Right renal pelvis (tissue), 4 donors: ENCODE measurements around the gene CTCF. TPM values are rescaled to one million over a fixed set of nuclear protein-coding genes. Genes with fewer than 3 reads are reported as not detected.
A peak's percentile ranks its signal among the peaks of the same experiment; 100 is the strongest.

Source experiments
- DNase-seq, 4 donors: peaks; one replicate each; pipeline ENCODE4 v3.0.0-alpha.2; 2013; ENCODE audit warnings: low read depth in 4 of 4, low spot score in 3 of 4, missing footprints in 1 of 4
- polyA plus RNA-seq, 4 donors: library from polyadenylated mRNA; unstranded; fragments of 120-200 nt; gene quantifications; one replicate each; pipeline ENCODE4 v1.2.1, GENCODE V29; 2013; ENCODE audit not compliant: insufficient read length in 4 of 4

CTCF gene
- polyA plus RNA-seq, 4 donors: 77.8 to 89.6 (median 86.4) TPM

DNA sequence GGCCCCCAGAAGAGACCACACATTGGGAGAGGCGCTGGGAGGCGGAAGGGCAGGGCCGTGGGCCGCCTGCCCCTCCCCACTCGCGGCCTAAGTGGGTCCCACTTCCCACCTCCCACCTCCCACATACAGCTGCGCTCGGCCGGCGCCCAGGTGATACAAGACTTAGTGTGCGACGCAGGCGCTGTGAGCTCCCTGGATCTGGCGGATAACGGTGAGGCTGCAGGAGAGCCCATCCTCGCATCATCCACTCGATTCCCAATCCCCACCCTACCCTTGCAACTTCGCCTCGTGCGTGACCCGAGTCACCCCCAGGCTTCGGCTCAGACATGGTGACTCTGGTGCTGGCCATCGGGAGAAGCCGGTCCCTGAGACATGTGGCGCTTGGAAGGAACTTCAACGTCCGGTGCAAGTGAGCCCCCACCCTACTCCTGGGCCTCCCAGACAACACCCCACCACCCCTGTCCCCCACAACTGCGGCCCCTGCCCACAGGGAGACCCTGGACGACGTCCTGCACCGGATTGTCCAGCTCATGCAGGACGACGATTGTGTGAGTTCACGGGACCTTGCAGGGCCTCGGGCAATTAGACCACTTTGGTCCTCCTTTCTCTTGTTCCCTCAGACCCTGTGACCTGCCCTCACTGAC, 86.6 kb downstream of the CTCF start:
- DNase-seq: no peak

DNA sequence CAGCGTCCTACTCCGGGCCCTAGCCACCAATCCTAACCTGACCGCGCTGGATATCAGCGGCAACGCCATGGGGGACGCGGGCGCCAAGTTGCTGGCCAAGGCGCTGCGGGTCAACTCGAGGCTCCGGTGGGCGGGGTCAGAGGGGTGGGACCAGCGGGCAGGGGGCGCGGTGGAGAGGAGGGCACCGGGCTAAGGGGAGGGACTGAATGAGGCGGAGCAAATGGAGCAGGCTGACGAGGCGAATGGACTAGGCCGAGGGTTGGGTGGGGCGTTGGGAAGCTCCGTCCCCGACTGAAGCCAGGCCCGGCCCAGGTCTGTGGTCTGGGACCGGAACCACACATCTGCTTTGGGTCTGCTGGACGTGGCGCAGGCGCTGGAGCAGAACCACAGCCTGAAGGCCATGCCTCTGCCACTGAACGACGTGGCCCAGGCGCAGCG, 87.2 kb downstream of the CTCF start:
- DNase-seq: no peak

DNA sequence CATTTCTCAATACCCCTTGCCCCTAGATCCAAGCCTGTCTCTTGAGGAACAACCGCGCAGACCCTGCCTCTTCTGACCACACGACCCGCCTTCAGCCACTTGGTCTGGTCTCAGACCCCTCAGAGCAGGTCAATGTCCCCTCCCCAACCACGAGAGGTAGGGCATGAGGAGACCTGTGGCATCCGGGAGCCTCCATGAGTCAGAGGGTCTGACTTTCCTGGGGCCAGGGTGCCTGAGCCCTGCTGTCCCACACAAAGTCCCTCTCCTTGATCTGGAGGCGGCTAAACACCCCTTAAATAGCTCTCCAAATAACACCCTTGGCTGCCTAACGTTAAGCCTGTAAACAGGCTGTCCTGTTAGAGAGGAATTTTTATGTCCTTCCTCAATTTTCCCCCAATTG, 87.7 kb downstream of the CTCF start:
- DNase-seq: no peak

DNA sequence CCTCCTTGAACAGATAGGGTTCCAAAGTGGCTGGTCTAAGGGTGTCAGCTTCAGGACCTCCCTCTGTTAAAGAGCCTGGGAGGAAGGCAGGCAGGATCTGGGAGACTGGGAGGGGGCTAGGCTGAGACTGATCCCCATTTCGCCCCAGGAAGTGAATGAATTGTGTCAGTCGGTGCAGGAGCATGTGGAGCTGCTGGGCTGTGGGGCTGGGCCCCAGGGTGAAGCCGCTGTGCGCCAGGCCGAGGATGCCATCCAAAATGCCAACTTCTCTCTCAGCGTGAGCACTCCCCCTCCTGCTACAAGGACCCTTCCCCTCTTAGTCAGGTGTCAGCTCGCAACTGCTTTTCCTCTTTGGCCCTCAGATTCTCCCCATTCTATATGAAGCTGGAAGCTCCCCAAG, 88.7 kb downstream of the CTCF start:
- DNase-seq: no peak

DNA sequence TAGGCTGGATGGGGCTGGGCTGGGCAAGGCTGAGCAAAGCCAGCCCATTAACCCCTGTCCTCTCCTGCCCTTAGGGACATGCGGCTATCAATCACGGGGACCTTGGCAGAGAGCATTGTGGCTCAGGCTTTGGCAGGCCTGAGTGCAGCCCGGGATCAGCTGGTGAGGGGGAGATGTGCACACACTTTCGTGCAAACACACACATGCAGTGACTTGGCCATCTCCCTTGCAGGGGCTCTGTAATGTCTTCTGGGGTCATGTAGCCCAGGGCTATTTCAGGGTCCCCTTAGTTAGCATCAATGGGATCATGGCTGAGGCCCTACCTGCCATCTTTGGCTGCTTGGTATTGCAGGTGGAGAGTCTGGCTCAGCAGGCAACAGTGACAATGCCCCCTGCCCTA, 89.5 kb downstream of the CTCF start:
- DNase-seq: no peak

DNA sequence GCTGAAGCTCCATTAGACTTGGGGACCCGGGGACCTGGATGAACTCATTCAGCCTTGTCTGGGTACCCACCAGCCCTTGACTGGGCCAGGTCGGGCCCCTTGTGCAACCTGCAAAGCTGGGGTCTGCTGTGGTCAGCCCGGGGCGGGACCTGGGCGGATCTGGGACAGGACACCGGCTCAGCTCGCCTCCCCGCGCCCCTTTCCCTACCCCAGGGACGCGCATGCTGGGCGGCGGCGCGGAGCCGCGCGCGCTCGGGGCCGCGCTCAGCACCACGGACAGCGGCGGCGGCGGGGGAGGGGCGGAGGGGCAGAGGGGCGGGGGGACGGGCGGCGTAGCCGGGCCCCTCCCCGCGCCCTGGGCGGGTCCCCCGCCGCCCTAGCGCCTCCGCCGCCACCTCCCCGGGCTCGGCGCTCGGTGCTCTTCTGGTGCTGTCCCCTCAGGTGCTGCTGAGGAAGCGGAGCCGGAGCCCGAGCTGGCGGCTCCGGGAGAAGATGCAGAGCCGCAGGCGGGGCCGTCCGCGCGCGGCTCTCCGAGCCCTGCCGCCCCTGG, 90.3 kb downstream of the CTCF start:
- DNase-seq: no peak

DNA sequence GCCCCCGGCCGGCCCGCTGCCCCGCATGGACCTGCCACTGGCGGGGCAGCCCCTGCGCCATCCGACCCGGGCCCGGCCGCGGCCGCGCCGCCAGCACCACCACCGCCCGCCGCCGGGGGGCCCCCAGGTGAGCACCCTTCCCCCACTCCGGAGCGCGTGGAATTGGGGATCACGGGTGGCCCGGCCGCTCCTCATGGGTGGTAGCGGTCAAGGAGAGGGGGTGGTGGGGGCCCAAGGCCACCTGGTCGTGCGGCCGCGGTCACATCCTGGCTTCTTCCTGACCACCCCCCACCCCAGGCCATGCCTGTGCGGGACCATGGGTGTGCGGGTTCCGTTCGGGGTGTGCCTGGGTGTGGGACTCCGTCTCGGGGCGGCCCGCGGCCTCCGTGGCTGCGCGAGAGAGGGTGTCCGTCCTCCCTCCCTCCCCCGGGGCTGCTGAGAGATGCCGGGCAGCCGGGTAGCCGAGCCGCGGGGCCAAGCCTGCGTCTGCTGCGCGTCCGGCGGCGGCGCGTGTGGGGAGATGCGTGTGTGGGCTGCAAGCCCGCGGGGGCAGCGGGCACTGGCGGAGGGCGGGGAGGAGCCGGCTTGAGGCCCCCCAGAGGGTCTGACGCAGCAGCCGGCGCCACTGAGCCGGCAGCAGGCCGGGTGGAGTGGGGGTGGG, 90.9 kb downstream of the CTCF start:
- DNase-seq: no peak

DNA sequence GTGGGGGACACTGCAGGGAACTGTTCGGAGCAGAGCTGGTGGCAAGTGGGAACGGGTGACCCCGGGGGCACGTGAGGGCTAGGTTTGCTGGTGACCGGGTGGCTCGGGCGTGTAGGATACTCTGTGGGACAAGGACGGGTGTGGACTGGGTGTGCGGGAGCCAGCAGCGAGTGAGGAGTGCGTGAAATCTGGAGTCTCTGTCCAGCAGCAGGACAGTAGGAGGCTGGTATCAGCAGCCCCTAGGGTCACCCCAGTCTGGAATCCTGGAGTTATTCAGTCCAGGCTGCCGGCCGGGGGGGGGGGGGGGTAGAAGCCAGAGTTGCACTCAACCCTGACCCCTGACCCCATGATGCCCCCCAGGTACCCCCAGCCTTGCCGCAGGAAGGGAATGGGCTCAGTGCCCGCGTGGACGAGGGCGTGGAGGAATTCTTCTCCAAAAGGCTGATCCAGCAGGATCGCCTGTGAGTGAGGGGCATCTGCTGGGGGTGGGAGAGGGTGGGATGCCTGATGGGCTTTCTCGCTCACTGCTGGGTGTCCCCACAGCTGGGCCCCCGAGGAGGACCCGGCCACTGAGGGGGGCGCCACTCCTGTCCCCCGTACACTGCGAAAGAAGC, 91.6 kb downstream of the CTCF start:
- DNase-seq: no peak

DNA sequence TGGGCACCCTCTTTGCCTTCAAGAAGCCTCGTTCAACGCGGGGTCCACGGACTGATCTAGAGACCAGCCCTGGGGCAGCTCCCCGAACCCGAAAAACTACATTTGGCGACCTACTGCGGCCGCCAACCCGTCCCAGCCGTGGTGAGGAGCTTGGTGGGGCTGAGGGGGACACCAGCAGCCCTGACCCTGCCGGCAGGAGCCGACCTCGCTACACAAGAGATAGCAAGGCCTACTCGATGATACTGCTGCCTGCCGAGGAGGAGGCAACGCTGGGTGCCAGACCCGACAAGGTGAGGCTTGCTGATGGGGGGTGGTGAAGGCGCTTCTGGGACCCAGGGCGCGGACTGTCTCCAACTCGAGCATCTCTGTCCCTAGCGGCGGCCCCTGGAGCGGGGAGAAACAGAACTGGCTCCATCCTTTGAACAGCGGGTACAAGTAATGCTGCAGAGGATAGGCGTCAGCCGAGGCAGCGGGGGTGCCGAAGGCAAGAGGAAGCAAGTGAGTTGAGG, 92.1 kb downstream of the CTCF start:
- no peak for DNase-seq

DNA sequence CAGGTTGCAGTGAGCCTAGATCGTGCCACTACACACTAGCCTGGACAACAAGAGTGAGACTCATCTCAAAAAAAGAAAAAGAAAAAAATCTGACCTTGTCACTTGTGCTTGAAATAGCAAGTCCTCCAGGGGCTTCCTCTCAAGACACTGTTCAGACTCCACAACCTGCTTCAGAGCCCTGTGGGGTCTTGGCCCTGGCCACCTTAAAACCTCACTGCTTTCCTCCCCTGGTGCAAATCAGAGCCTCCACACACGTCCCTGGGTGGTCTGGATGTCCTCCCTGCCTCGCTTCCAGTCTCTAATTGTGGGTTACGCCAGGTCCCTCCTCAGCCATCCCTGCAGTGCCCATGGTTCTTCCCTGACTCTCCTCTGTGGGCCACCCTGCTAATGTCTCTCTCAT, 93.0 kb downstream of the CTCF start:
- DNase-seq: no peak

DNA sequence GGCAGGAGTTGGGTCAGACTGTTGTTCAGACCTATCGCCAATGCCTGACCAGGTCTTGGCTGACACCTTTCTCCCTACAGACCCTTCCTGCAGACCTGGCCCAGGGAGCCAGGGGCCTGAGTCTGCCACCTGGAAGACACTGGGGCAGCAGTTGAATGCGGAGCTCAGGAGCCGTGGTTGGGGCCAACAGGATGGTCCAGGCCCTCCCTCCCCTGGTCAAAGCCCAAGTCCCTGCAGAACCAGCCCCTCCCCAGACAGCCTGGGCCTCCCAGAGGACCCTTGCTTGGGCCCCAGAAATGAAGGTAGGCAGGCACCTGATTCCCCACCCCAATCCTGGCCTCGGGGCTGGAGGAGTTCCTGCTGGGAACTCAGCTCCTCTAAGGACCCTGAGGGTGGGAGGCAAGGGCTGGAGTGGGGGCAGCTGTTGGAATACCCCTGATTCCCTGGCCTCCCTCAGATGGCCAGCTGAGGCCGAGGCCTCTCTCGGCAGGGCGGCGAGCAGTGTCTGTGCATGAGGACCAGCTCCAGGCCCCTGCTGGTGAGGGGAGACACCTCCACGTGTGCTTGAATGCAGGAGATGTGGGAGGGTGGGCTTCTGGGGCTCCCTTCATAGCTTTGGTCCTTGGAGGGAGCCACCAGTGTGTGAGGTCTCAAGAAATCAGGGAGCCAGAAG, 94.2 kb downstream of the CTCF start:
- no peak for DNase-seq

DNA sequence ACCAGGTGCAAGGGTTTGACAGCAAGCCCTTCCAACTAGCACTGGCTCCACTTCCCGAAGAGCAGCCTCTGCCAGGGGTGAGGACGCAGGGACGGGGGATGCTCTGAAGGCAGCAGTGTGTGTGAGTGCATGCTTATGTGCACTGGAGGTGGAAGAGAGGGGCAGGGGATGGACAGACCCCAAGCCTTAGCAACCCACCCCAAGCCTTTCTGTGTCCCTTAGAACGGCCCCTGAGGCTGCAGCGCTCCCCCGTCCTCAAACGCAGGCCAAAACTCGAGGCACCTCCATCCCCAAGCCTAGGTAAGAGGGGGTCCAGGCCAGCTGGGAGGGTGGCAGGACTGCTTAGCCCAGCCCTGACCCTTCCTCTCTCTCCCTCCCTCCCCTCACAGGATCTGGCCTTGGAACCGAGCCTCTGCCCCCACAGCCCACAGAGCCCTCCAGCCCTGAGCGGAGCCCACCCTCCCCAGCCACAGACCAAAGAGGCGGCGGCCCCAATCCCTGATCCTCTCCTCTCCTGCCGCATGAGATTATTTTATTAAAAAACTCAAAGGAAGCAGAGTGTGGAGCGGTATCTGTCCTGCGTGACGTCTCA, 94.8 kb downstream of the CTCF start:
- DNase-seq: no peak

DNA sequence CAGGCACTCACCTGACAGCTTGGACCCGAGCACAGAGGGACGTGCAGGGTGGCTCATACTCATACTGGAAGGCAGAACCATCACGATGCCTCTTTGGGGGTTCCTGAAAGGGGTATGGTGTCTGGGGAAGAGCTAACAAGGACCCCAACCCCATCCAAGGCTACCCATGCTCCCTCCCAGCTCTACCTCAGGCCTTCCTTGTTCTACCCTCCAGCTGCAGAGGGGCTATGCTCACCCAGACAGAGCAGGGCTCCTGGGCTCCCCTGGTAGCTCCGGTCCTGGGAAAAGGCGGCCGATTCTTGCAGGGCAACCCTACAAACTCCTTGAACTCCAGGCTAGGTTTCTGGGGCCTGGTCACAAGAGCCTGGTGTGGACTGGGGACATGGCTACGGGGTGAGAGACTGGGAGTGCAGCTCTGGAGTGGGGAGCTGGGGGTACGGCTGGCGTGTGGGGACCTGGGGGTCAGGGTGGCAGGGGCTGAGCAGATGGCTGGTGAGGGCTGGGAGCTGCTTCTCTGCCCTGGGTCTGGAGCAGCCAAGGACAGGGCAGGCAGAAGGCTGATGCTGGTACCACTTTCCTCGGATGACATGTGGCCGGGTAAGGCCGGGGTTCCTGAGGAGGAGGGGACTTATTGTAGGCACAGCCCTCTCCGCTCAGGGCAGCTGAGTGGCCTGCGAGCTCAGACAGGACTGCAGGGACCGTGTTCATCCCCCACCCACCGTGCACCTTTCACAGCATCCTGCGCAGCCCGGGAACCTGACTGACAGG, 95.6 kb downstream of the CTCF start:
- DNase-seq: no peak

DNA sequence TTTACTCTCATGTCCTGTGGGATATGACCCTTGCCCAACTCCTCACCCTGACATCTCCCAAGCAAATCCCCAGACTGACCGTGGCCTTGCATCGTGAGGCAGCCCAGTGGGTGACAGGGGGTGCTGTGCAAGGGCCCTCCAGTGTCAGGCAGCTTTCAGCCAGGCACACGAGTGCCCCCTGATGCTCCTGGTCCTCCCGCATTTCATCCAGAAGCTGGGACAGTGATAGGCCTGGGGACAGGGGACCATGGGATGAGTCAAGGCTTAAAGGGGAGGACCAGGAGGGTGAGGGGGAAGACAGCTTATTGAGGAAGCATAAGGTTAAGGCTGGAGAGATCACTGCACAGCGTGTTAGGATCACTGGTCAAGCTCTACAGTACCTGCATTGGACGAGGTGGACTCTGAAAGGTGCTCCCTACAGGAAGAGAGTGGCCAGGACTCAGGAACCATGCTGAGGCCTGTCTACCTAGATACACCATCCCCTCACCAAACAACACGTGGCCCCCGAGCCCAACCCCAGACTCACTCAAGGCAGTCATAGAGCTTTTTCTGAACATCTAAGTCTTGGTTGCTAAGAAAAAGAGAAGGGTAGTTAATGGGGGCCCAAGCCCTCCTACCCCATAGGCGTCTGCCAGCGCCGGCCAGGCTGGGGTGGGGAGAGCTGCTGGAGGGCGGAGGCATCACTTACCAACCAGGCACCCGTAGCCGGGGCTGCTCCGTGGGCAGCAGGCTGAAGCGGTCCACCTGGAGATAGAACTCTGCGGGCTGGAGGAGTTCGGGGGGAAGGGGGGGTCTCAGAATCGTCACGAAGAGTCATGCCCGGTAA, 96.7 kb downstream of the CTCF start:
- no peak for DNase-seq

DNA sequence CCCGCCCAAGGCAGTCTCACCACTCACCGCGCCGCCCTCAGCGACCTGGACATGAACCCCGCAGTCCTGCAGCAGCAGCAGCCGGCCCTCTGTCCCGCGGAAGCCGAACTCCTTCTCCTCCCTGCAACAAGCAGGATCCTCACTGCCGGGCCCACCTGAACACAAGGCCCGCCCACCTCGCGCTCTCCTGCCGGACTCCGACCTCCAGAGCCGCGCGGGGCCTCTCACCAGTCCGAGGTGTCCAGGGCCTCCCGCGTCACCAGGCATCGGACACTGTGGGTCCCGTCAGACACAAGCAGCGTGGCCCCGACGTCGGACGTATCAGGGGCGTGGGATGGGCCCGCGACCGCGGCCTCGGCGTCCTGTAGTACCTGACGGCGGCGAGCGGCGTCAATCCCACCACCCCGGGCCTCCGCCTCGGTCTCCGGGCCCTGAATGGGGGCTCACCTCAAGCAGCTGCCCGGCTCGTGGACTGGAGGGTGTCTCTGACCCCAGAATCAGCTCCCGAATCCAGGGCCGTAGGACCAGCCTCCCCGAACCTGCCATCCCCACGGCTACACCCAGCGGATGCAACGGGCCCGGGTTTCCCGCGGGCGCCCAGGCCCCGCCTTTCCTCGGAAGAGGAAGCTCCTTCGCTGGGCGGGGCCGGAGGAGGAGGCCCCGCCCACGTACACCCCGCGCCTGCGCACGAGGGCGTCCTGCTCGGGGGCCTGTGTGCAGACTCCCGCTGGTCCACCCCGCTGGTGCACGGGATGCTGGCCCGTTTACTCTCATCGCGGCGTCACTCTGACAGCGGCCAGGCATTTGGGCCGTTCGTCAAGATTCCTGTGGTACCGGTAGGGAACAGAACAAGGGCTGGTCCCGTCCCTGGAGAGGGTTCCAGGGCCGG, 97.6 kb downstream of the CTCF start, which contains the start of gene ACD:
Gene ACD (minus strand): TSS at position 586 of the 889 bp plus-strand sequence. CDS start 40 bp downstream, at position 546.
- peak; percentile 85 to 87 (median 86) for DNase-seq

DNA sequence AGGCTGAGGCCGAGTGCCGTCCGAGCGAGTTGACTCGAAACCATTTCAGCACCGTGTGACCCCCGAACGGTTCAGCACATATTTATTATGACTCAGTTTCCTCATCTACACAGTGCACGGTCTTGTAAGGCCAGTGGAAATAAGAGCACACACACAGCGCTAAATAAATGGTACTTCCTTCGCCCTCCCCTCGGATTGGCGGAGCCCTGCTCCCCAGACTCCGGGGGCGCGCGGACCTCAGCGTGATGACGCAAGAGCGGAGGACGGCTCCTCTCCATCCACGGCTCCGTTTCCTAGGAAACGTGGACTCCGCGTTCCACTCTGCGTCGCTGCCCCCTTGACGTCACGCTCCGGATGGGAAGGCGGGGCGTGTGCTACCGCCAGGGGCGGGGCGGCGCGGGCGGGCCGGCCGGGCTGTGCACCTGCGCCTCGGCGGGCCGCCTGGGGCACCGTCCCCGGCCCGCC, 98.3 kb downstream of the CTCF start, which contains the start of gene PARD6A:
Gene PARD6A (plus strand): TSS at position 397 of the 465 bp plus-strand sequence. CDS start 79 bp downstream, outside the sequence.
- DNase-seq: peak; percentile 87 to 90 (median 88)

DNA sequence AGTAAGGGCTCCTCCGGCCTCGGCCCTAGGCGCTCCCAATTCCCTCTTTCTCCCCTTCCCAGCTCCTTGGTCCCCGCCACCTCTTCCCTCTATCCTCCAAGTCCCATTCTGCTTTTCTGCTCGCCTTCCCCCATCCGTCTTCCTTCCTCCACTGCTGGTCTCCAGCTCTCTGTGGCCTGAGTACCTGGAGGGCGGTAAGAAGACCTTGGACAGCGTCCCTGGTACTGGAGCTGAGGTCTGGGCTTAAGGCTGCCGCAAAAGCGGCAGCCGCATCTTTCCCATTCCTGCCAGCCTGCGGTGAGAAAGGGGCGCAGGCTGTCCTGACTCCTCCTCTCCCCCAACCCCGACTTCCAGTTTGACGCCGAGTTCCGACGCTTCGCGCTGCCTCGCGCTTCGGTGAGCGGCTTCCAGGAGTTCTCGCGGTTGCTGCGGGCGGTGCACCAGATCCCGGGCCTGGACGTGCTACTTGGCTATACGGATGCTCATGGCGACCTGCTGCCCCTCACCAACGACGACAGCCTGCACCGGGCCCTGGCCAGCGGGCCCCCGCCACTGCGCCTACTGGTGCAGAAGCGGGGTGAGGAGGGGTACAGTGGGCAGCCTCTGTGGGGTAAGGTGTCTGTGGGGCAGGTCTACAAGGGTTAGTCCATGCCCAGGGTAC, 98.9 kb downstream of the CTCF start:
- peak in 1 of 4 donors; percentile 58 for DNase-seq
